ENCODE data around the gene RFXANK. TPM values are rescaled to one million over a fixed set of nuclear protein-coding genes. Genes with fewer than 3 reads are reported as not detected.
A peak's percentile ranks its signal among the peaks of the same experiment; 100 is the strongest.

The RFXANK gene
- polyA plus RNA-seq, 2 of the 4 experiments (the other 2 are of a cell fraction), result 23.4 to 30.6 TPM

- no peak for DNase-seq (ENCODE audit: low read depth in 1 of 2, low spot score in 1 of 2)
- 0 out of 2 replicates have a peak, but pooled peaks have one; percentile 25 for TF ChIP-seq POLR2A (IDR thresholded peaks at IDR 0.05; ENCODE audit: low read length)
- TF ChIP-seq HDAC2 (IDR thresholded peaks at IDR 0.05), result no peak
- no peak for TF ChIP-seq BHLHE40 (IDR thresholded peaks at IDR 0.05; ENCODE audit: low read depth, low read length)
- no peak for TF ChIP-seq HES2 (IDR thresholded peaks at IDR 0.05)
- Histone ChIP-seq H3K4me1 (peaks cover 18% of the 10 kb centered on the region; the same call in 2 of the 3 replicates), H3K4me2 (peak overlapping the region; percentile 70), H3K4me3 (peak overlapping the region; percentile 82), H3K9me3 (no peaks in the 10 kb centered on the region), H3K27ac (peak overlapping the region; percentile 91 to 94)
- WGBS (ENCODE audit: missing lambda C conversion rate), result 1% methylated on average over 11 of the region's 22 CpGs
- ChIA-PET POLR2A (interaction anchor here (0.7 to 2.8 kb wide), 2 partner anchors 10 to 16 kb away, joined by 3 to 19 read pairs; partner anchors contain the start of gene NR2C2AP), CTCF (interaction anchor here (0.5 to 0.9 kb wide), 4 partner anchors 15 to 298 kb away, joined by 3 read pairs; no protein-coding TSS in a partner anchor)
- FAIRE-seq, result no peak
- peak; percentile 9 to 12; a peak in 4 of 6 replicates for ATAC-seq
These were observed 909 bp downstream of the RFXANK start for GRCh38 chr19:19192910-19193423.

GRCh38 chr19:19193926-19194325 is 1.9 kb downstream of the RFXANK start:
- CTCF ChIA-PET, result interaction anchor here (0.7 to 1.5 kb wide), 3 partner anchors 8 to 119 kb away, joined by 3 to 4 read pairs (median 3); no protein-coding TSS in a partner anchor
- Histone ChIP-seq H3K4me3 (no peak overlapping the region), H3K9me3 (no peaks in the 10 kb centered on the region), H3K4me1 (peaks cover 18% of the 10 kb centered on the region; the same call in 2 of the 3 replicates), H3K4me2 (peak overlapping the region; percentile 70), H3K27ac (peak overlapping the region in 1 of 2 experiments; percentile 94; a peak in 2 of 6 replicates)
- no peak for FAIRE-seq
- POLR2A ChIA-PET, result interaction anchor here (0.7 to 2.8 kb wide), 2 partner anchors 9 to 15 kb away, joined by 3 to 19 read pairs; partner anchors contain the start of gene NR2C2AP
- 71% methylated on average over 5 of the region's 5 CpGs for WGBS (ENCODE audit: missing lambda C conversion rate)
- ATAC-seq, result no peak
- DNase-seq (ENCODE audit: low read depth in 1 of 2, low spot score in 1 of 2), result no peak
- TF ChIP-seq RAD21 (conservative IDR thresholded peaks at IDR 0.05 in 1 of 2, IDR thresholded peaks at IDR 0.05 in 1 of 2) (no peak), POLR2A (IDR thresholded peaks at IDR 0.05; ENCODE audit: low read length) (no peak), HMGXB4 (CRISPR knock-in tag; IDR thresholded peaks at IDR 0.05; ENCODE audit: borderline replicate concordance) (no peak), CHD2 (IDR thresholded peaks at IDR 0.05; ENCODE audit: low read length, partially characterized antibody) (no peak), JUN (IDR thresholded peaks at IDR 0.05) (no peak), MYC (IDR thresholded peaks at IDR 0.05; ENCODE audit: borderline replicate concordance, low read length) (no peak), NFE2L2 (conservative IDR thresholded peaks at IDR 0.05; ENCODE audit: low read length) (no peak), SREBF2 (IDR thresholded peaks at IDR 0.05) (no peak), CHD4 (IDR thresholded peaks at IDR 0.05; ENCODE audit: borderline replicate concordance) (no peak), ZC3H11A (IDR thresholded peaks at IDR 0.05) (no peak), NPAS2 (CRISPR knock-in tag; IDR thresholded peaks at IDR 0.05; ENCODE audit: borderline replicate concordance) (no peak), ZFP36 (IDR thresholded peaks at IDR 0.05; ENCODE audit: borderline replicate concordance, partially characterized antibody) (no peak)

GRCh38 chr19:19201697-19202630 is 9.9 kb downstream of the RFXANK start:
- Histone ChIP-seq H3K9me3 (no peaks in the 10 kb centered on the region), H3K4me2 (peak overlapping the region; percentile 97), H3K4me3 (peak overlapping the region; percentile 84), H3K4me1 (0 out of 3 replicates have a peak, but pooled peaks cover 7% of the 10 kb centered on the region), H3K27ac (peak overlapping the region; percentile 88)
- TF ChIP-seq BCL3 (IDR thresholded peaks at IDR 0.05) (0 out of 3 replicates have a peak, but pooled peaks have one; percentile 3), ZFP36 (IDR thresholded peaks at IDR 0.05; ENCODE audit: borderline replicate concordance, partially characterized antibody) (peak; percentile 52), EHF (CRISPR knock-in tag; IDR thresholded peaks at IDR 0.05) (no peak)
- WGBS (ENCODE audit: missing lambda C conversion rate), result 88% methylated on average over 13 of the region's 19 CpGs
- CTCF ChIA-PET, result interaction anchor here (1.0 to 2.5 kb wide), 5 partner anchors 10 to 28 kb away, joined by 3 to 9 read pairs (median 4); partner anchors contain the start of gene NCAN
- ATAC-seq, result no peak
- no peak for DNase-seq (ENCODE audit: low read depth in 1 of 2, low spot score in 1 of 2)
- POLR2A ChIA-PET, result no interaction called here
- no peak for FAIRE-seq
